GM12872 (cell line): Measurements from ENCODE around the gene SCO2.

Experiments used
- TF ChIP-seq, protein P1 (sequence below): IDR thresholded peaks from 3 replicates; pipeline ENCODE4 v1.5.1; 2011; ENCODE audit warnings: low read depth, mild to moderate bottlenecking, low read length, moderate library complexity; ENCODE audit not compliant: insufficient read depth

Gene SCO2

DNA sequence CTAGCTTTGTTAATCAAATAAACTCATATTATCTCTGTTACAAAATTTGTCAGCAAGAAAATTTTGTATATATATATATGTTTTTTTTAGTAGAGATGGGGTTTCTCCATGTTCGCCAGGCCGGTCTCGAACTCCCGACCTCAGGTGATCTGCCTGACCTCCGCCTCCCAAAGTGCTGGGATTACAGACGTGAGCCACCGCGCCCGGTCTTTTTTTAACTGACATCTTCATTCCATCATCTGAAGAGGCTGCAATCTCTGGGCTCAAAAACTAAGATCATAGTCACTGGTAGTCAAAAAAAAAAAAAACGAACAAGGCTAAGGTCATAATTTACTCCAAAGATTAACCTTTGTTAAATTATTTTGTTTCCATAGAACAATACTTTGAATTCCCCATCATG is 15.0 kb upstream of the SCO2 start:
- TF ChIP-seq, protein P1, sequence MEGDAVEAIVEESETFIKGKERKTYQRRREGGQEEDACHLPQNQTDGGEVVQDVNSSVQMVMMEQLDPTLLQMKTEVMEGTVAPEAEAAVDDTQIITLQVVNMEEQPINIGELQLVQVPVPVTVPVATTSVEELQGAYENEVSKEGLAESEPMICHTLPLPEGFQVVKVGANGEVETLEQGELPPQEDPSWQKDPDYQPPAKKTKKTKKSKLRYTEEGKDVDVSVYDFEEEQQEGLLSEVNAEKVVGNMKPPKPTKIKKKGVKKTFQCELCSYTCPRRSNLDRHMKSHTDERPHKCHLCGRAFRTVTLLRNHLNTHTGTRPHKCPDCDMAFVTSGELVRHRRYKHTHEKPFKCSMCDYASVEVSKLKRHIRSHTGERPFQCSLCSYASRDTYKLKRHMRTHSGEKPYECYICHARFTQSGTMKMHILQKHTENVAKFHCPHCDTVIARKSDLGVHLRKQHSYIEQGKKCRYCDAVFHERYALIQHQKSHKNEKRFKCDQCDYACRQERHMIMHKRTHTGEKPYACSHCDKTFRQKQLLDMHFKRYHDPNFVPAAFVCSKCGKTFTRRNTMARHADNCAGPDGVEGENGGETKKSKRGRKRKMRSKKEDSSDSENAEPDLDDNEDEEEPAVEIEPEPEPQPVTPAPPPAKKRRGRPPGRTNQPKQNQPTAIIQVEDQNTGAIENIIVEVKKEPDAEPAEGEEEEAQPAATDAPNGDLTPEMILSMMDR = no peak

DNA sequence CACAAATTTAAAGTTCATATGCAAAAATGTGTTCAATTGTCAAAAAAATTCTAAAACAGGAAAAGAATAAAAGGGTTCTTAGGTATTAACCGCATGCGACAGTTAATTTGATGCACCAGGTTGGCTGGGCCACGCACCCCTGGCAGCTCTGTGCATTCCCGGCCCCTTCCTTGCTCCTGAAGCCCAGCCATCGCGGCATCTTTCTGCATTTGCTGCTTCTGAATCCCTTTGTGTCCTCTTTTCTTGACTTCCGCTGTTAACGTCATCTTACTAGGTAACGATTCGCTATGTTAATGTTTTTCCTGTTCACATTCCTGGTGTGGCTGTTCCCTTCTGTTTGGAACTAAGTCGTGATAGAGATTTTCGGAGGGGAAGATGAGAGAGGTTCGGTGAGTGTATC is 12.4 kb upstream of the SCO2 start:
- TF ChIP-seq, protein P1 = no peak

DNA sequence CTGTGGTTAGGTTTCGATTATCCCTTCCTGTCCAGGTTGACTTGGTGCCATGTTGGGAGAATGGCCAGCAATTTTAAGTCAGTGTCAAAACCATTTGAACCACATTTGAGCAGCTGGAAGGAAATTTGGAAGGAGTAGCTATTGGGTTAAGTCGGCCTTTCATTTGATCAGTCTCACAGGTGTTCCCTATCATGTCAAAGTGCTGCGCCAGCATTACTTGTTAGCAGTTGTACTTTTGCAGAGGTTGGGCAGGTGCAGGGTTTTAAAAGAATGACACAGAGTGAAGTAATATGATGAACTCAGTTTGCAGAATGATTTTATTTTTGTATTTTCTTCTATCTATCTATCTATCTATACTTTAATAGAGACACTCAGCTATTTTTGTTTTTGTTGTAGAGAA is 10.8 kb upstream of the SCO2 start:
- TF ChIP-seq, protein P1 = no peak

DNA sequence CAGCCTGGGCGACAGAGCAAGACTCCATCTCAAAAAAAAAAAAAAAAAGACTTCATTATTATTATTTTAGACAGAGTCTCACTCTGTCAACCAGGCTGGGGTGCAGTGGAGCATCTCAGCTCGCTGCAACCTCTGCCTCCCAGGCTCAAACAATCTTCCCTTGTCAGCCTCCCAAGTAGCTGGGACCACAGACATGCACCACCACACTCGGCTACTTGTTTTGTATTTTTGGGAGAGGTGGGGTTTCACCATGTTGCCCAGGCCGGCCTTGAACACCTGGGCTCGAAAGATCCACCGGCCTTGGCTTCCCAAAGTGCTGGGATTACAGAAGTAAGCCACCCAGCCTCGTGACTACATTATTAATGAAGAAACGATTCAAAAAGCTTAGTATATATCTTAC is 9.7 kb upstream of the SCO2 start:
- TF ChIP-seq, protein P1 = no peak

DNA sequence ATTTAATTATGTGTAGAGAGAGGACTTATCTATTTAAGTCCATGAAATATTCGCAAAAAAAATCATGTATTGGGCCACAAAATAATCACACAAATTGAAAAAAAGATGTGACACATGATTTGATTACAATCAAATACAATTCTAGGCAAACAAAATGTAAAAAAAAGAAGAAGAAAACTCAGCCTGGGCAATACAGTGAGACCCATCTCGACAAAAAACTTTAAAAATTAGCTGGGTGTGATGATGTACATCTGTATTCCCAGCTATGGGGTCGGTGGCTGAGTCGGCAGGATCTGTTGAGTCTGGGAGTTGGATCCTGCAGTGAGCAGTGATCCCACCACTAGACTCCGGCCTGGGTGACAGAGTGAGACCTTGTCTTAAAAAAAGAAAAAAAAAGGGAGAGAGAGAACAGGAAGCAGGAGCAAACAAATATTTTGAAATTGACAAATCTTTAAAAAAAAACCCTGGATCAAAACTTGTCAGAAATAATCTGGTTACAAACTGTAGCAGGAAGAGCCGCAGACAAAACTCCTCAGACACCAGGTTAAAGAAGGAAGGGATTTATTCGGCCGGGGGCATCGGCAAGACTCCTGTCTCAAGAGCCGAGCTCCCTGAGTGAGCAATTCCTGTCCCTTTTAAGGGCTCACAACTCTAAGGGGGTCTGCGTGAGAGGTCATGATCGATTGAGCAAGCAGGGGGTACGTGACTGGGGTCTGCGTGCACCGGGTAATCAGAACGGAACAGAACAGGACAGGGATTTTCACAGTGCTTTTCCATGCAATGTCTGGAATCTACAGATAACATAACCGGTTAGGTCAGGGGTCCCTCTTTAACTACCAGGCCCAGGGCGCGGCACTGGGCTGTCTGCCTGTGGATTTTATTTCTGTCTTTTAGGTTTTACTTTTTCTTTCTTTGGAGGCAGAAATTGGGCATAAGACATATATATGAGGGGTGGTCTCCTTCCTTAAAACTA is 7.7 kb upstream of the SCO2 start:
- TF ChIP-seq, protein P1 = no peak

DNA sequence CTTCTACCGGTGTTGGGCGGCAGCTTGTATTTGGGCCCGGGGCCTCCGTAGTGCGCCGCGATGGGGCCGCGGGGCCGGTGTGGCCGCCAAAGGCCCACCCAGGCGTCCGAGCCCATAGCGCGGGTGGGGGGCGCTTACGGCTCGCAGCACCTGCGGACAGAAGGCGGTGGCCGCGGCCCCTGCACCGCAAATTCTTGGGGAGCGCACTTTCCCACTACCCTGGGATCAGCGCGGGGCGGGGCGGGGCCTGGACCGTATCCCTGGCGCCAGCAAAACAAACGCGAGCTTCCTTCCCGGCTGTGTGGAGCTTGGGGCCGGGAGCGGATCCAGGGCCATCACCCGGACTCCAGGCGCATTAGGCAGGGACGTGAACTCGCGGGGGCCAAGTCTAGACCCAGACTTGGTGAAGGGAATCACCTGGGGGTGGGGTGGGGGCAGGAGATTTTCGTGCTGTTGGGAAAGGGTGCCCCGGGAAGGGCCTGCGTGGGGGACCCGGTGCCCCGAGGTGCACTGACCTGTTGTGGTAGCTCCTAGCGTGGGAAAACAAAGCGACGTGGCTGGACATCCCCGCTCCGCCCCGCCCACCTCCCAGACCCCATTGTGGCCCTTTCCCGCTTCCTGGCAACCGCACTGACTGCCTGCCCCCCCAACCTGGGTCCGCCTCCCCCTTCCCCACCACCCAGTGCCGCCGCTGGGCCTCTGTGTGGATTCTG is 6.7 kb upstream of the SCO2 start:
- TF ChIP-seq, protein P1 = no peak

DNA sequence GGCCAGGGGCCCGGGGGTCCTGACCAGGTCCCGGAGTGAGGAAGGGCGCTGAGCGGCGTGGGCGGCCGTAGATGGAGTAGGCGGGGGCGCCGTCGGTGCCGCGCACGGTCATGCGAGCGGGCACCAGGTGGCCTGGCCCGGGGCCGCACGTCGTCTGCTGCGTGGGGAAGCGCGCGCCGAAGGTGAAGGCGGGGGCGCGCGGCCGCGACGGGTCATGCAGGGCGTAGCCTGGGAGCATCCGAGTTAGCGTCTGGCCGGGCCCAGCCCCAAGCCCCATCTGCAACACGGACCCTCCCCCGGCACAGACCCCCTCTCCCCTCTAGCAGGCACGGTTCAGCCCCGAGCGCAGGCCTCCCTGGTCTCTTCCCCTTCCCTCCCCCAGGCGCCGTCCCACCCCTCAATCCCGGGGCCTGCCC is 6.2 kb upstream of the SCO2 start:
- TF ChIP-seq, protein P1 = no peak
